Natural killer cell (primary cell): ENCODE data around the gene PI3. TPM values are rescaled to one million over a fixed set of nuclear protein-coding genes. Genes with fewer than 3 reads are reported as not detected.
"Not testable (repeated sequence)": the region's sequence is repeated elsewhere in the genome, so short reads cannot be mapped to it uniquely, and the experiment has no call there.

Source experiments
- ATAC-seq, 3 donors: fragments of 150-1000 bp in 2 of 3; fragments of 200-7000 bp in 1 of 3; cut with Tn5 transposase; 1 replicate in 1 of 3; 2 replicates in 2 of 3; pipeline ENCODE4 v1.10.0; 2021; ENCODE audit warnings: mild to moderate bottlenecking in 2 of 3, moderate library complexity in 2 of 3
- DNase-seq, 2 donors: peaks; one replicate each; pipeline versions ENCODE4 v3.0.0 to v3.0.0-alpha.2; 2013 to 2021; ENCODE audit warnings: mixed read lengths in 1 of 2
- H3K27ac ChIP-seq: one replicate; pipeline ENCODE4 v1.5.1; 2013; ENCODE audit warnings: mild to moderate bottlenecking, low read length
- H3K27me3 ChIP-seq: one replicate; pipeline ENCODE4 v1.6.1; 2013; ENCODE audit warnings: low read length; ENCODE audit not compliant: control insufficient read depth, insufficient read depth
- H3K36me3 ChIP-seq: one replicate; pipeline ENCODE4 v1.6.1; 2013; ENCODE audit warnings: low read length; ENCODE audit not compliant: control insufficient read depth, insufficient read depth
- H3K4me1 ChIP-seq: one replicate; pipeline ENCODE4 v1.6.1; 2013; ENCODE audit warnings: low read length; ENCODE audit not compliant: control insufficient read depth, insufficient read depth
- H3K4me3 ChIP-seq: one replicate; pipeline ENCODE4 v1.5.1; 2013; ENCODE audit warnings: low read length
- H3K9me3 ChIP-seq: one replicate; pipeline ENCODE4 v1.6.1; 2013; ENCODE audit warnings: low read length; ENCODE audit not compliant: control insufficient read depth, insufficient read depth
- H3K27ac Mint-ChIP-seq, 2 donors: one replicate each; pipeline ENCODE4 v1.8.0; 2022; ENCODE audit warnings: mild to moderate bottlenecking in 2 of 2, mixed read lengths in 2 of 2, moderate library complexity in 1 of 2
- H3K27me3 Mint-ChIP-seq, 2 donors: one replicate each; pipeline ENCODE4 v1.8.0; 2022; ENCODE audit warnings: low read depth in 2 of 2, mixed read lengths in 2 of 2
- H3K36me3 Mint-ChIP-seq: one replicate; pipeline ENCODE4 v1.8.0; 2022; ENCODE audit warnings: mixed read lengths
- H3K4me1 Mint-ChIP-seq, 2 donors: one replicate each; pipeline ENCODE4 v1.8.0; 2022; ENCODE audit warnings: mixed read lengths in 2 of 2
- H3K4me3 Mint-ChIP-seq: one replicate; pipeline ENCODE4 v1.8.0; 2022; ENCODE audit warnings: mild to moderate bottlenecking, moderate library complexity, mixed read lengths
- H3K9me3 Mint-ChIP-seq, 2 donors: one replicate each; pipeline ENCODE4 v1.8.0; 2022; ENCODE audit warnings: mixed read lengths in 2 of 2
- CTCF ChIP-seq: fragments of 200-600 bp; IDR thresholded peaks from one replicate; pipeline ENCODE4 v1.8.0; 2022; ENCODE audit warnings: antibody characterized with exemption
- WGBS: methylation state at CpG from one replicate; pipeline ENCODE4 v1.1.7; 2013; ENCODE audit warnings: missing lambda C conversion rate; ENCODE audit not compliant: insufficient coverage; 5-methylcytosine and 5-hydroxymethylcytosine counted together
- intact Hi-C: fragments of 100-400 bp; cut with micrococcal nuclease; formaldehyde crosslinking; loops from one replicate; pipeline ENCODE4 v1.14.2; 2022
- total RNA-seq, 4 donors: library from RNA; stranded (reverse); fragments of 120-200 nt in 1 of 4; gene quantifications; one replicate each; pipeline versions ENCODE4 v1.2.3 to v1.2.4, GENCODE V29; 2013 to 2022

Gene PI3
- total RNA-seq, 3 donors from 2014 or later (not counting 1 experiment from before 2014, with no cell fraction given) = 2.4 TPM; not detected in 2

- H3K4me3 ChIP-seq = no peak overlapping the region
- no peak overlapping the region for H3K27ac Mint-ChIP-seq
- intact Hi-C loops = no loop called here
- H3K4me1 ChIP-seq = no peaks in the 10 kb centered on the region
- H3K36me3 Mint-ChIP-seq = no peaks in the 10 kb centered on the region
- no peaks in the 10 kb centered on the region for H3K9me3 Mint-ChIP-seq
- peak in 2 of 3 donors; percentile 60 to 64 for ATAC-seq
- no peaks in the 10 kb centered on the region for H3K36me3 ChIP-seq
- peaks cover 0 to 29% of the 10 kb centered on the region in 2 donors for H3K27me3 Mint-ChIP-seq
- H3K4me3 Mint-ChIP-seq = no peak overlapping the region
- no peaks in the 10 kb centered on the region for H3K9me3 ChIP-seq
- TF ChIP-seq CTCF = peak; percentile 30
- WGBS = 49% methylated on average over 20 of the region's 20 CpGs
- H3K27ac ChIP-seq = no peak overlapping the region
- H3K27me3 ChIP-seq = peaks cover 2% of the 10 kb centered on the region
- DNase-seq = peak; percentile 26 to 46
- no peaks in the 10 kb centered on the region for H3K4me1 Mint-ChIP-seq
Observed at GRCh38 chr20:45138561-45139300, 36.0 kb upstream of the PI3 start.

- H3K4me1 ChIP-seq, H3K27ac ChIP-seq, H3K9me3 ChIP-seq, H3K4me3 Mint-ChIP-seq, H3K36me3 Mint-ChIP-seq, intact Hi-C loops, ATAC-seq, H3K27me3 ChIP-seq, H3K36me3 ChIP-seq, H3K4me3 ChIP-seq, H3K4me1 Mint-ChIP-seq, H3K27ac Mint-ChIP-seq, DNase-seq, H3K9me3 Mint-ChIP-seq: not testable (repeated sequence)
- peaks cover 6 to 28% of the 10 kb centered on the region in 2 donors for H3K27me3 Mint-ChIP-seq
- 92% methylated on average over 5 of the region's 5 CpGs for WGBS
Observed at GRCh38 chr20:45139733-45140375, 34.8 kb upstream of the PI3 start.

GRCh38 chr20:45140836-45141235 lies 33.9 kb upstream of the PI3 start:
- H3K9me3 ChIP-seq = no peaks in the 10 kb centered on the region
- H3K4me1 ChIP-seq = no peaks in the 10 kb centered on the region

More at GRCh38 chr20:45140836-45141235, 33.9 kb upstream of the PI3 start:
- DNase-seq = no peak
- peaks cover 10 to 32% of the 10 kb centered on the region in 2 donors for H3K27me3 Mint-ChIP-seq
- no peaks in the 10 kb centered on the region for H3K9me3 Mint-ChIP-seq
- no peaks in the 10 kb centered on the region for H3K4me1 Mint-ChIP-seq
- H3K27ac Mint-ChIP-seq = no peak overlapping the region
- H3K27ac ChIP-seq = no peak overlapping the region
- TF ChIP-seq CTCF = no peak
- no peaks in the 10 kb centered on the region for H3K36me3 ChIP-seq
- no peak for ATAC-seq
- no peak overlapping the region for H3K4me3 ChIP-seq
- WGBS = 75% methylated on average over 4 of the region's 4 CpGs
- no peaks in the 10 kb centered on the region for H3K27me3 ChIP-seq
- intact Hi-C loops = no loop called here
- no peaks in the 10 kb centered on the region for H3K36me3 Mint-ChIP-seq
- H3K4me3 Mint-ChIP-seq = no peak overlapping the region
